LNCaP clone FGC (cell line): Measurements from ENCODE around the gene ZGRF1.
"Not testable (repeated sequence)": the region's sequence is repeated elsewhere in the genome, so short reads cannot be mapped to it uniquely, and the experiment has no call there.

Source experiments
- DNase-seq: peaks from one replicate; pipeline ENCODE4 v3.0.0-alpha.2; 2011; ENCODE audit warnings: low read depth
- H3K4me3 ChIP-seq: 2 replicates; pipeline ENCODE4 v1.5.1; 2011; ENCODE audit warnings: mild to moderate bottlenecking, low read depth, low read length, control low read depth
- TF ChIP-seq, protein P1 (sequence below): IDR thresholded peaks from 2 replicates; pipeline ENCODE4 v1.5.1; 2012; ENCODE audit warnings: mild to moderate bottlenecking; ENCODE audit not compliant: control insufficient read depth, insufficient read depth; ENCODE audit errors: extremely low read depth

Gene ZGRF1

DNA sequence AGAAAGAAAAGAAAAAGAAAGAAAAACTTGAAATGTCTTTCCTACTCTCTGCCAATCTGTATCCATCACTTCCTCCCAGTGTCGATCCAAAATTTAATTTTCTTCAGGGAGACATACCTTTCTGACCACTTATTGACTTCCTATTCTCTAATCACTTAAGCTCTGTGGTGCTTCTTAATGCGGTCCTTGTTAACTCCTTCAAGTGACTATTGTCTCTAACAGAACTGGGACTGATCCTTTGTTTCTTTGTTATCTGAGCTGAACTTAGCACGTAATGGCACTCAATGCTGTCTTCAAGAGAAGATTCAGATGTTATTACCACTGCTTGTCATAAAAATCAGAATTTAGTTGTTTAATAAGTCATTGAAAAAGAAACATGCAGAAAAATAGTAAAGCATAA, 31.4 kb upstream of the ZGRF1 start:
- TF ChIP-seq, protein P1, sequence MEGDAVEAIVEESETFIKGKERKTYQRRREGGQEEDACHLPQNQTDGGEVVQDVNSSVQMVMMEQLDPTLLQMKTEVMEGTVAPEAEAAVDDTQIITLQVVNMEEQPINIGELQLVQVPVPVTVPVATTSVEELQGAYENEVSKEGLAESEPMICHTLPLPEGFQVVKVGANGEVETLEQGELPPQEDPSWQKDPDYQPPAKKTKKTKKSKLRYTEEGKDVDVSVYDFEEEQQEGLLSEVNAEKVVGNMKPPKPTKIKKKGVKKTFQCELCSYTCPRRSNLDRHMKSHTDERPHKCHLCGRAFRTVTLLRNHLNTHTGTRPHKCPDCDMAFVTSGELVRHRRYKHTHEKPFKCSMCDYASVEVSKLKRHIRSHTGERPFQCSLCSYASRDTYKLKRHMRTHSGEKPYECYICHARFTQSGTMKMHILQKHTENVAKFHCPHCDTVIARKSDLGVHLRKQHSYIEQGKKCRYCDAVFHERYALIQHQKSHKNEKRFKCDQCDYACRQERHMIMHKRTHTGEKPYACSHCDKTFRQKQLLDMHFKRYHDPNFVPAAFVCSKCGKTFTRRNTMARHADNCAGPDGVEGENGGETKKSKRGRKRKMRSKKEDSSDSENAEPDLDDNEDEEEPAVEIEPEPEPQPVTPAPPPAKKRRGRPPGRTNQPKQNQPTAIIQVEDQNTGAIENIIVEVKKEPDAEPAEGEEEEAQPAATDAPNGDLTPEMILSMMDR: no peak
- DNase-seq: no peak
- no peak overlapping the region for H3K4me3 ChIP-seq

DNA sequence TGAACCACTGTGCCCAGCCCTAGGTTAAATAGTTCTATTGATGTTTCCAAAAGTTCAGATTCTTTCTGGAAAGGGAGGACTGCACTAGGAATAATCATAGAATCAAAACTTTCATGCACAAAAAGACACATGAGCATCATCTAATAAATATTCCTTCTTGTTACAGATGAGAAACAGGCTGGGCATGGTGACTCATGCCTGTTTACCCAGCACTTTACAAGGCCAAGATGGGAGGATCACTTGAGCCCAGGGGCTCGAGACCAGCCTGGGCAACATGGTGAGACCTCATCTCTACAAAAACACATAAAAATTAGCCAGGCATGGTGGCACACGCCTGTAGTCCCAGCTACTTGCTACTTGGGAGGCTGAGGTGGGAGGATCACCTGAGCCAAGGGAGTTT, 27.9 kb upstream of the ZGRF1 start:
- DNase-seq: peak; percentile 65

DNA sequence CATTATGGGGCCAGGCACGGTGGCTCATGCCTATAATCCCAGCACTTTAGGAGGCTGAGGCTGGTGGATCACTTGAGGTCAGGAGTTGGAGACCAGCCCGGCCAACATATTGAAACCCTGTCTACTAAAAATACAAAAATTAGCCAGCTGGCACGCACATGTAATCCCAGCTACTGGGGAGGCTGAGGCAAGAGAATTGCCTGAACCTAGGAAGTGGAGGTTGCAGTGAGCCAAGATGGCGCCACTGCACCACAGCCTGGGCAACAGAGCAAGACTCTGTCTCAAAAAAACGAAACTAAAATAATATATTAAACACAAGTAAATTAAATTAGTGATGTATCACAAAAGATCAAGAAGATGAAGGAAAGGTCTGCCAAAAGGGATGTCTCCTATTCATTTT, 19.4 kb upstream of the ZGRF1 start:
- DNase-seq, H3K4me3 ChIP-seq: not testable (repeated sequence)

More for the DNA sequence above, 27.9 kb upstream of the ZGRF1 start:
- TF ChIP-seq, protein P1: no peak
- no peak overlapping the region for H3K4me3 ChIP-seq

DNA sequence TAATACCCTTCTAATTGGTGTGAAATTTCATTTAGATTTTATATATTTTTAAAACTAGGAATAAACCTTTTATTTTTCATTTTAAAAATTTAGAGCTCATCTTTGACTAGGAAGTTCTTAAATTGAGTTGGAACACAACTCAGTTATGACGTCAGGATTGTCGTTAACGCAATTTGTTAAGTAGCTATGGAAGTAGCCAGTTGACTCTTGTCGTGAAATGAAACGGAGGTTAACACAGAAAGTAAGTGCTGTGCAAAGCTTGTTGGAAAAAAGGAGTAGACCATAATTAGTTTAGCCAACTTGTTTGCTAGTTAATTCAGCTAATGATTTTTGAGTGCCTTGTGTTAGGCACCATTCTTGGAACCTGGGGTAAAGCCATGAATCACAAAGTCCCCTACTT, 18.6 kb upstream of the ZGRF1 start:
- no peak for DNase-seq
- no peak overlapping the region for H3K4me3 ChIP-seq
- TF ChIP-seq, protein P1: no peak

DNA sequence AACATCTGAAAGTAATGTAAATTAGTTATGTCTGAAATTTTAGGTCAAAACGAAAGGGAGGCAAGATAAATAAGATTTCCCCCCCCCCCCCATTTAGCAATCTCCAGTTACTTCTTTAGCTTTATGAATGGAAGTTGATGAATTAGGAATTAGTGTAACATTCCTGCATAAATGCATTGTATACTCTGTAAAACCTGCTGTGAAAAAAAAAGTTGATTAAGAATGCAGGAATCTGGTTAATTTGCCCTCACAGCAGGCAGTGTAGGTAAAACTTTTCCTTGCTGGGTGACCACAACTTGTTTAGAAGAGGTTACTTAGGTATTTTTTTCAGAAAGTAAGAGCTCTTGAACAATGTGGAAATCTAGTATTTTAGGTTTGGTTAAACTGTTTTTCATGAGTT, 15.5 kb upstream of the ZGRF1 start:
- no peak for DNase-seq
- H3K4me3 ChIP-seq: no peak overlapping the region
- TF ChIP-seq, protein P1: no peak

DNA sequence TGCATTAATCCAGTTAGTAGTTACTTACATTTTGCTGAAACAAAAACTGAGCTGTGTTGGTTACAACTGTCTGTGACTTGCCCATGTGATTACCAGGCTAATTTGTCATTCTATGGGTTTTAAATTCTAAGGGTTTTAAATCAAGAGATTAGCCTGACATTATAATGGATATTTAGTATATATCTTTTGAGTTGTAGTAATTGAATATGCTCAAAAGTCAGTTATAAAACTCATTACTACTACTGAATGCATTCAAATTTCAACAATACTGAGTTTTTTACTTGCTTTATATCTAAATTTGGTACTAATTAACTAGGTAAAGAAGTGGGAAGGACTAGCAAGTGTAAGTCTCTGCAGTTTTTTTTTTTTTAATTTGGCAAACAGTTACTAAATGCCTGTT, 14.9 kb upstream of the ZGRF1 start:
- no peak overlapping the region for H3K4me3 ChIP-seq

DNA sequence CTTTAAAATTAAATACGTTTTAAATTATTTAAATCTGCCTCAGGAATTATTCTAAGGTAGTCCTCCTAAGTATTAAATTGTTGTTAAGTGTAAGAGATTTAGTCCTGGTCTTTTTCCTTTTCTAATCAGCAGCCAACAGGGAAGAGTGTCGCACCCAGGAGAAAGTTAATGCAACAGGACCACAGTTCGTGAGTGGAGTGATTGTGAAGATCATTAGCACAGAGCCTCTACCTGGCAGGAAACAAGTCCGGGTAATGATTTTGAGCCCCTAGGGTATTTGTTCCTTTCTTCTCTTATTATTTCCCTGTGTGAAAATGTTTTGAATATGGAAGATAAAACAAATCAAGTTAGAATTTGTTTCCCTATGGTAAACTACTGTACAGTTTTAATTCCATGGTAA, 13.6 kb upstream of the ZGRF1 start:
- no peak overlapping the region for H3K4me3 ChIP-seq
- no peak for DNase-seq
- TF ChIP-seq, protein P1: no peak

More for the DNA sequence above, 14.9 kb upstream of the ZGRF1 start:
- no peak for DNase-seq
- TF ChIP-seq, protein P1: no peak

DNA sequence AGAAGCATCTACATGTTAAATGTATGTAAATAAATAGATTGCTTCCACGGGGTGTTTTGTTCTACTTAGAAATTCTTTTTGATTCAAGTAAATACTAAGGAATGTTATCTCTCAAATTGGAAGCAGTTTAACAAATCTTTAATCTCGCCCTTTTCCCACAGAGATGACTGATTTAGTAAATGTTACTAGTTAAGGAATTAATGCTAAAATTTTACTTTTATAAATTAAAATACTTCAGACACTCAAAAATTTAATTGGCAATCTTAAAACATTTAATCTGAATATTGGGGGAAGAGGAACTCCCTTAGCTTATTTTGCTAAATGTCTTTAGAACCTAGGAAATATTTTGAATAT, 12.3 kb upstream of the ZGRF1 start:
- TF ChIP-seq, protein P1: no peak
- no peak overlapping the region for H3K4me3 ChIP-seq
- no peak for DNase-seq
